ENCODE data around the gene SYT12. TPM values are rescaled to one million over a fixed set of nuclear protein-coding genes. Genes with fewer than 3 reads are reported as not detected.

SYT12 gene
- total RNA-seq, 1 experiment from 2014 or later, result 4.3 TPM

GRCh38 chr11:67052891-67053290 lies 30.0 kb downstream of the SYT12 start:
- ATAC-seq, result no peak
- H3K27me3 ChIP-seq (ENCODE audit: insufficient read depth, low read length), result no peaks in the 10 kb centered on the region
- H3K4me3 ChIP-seq (replicated peaks in 1 of 2; ENCODE audit: low read depth in 1 of 2, low read length in 2 of 2), result no peak overlapping the region
- peaks cover 10% of the 10 kb centered on the region; the same call in 1 of the 2 replicates for H3K79me2 ChIP-seq (ENCODE audit: insufficient read depth, low read length)
- ChIA-PET CTCF (interaction anchor here (1.4 to 3.5 kb wide), 4 partner anchors 10 to 264 kb away, joined by 3 to 16 read pairs (median 7); no protein-coding TSS in a partner anchor), RAD21 (ENCODE audit: low non-redundant PET in 1 of 2, low total read pairs in 2 of 2, uncharacterized antibody in 2 of 2, unreplicated experiment in 2 of 2) (interaction anchor here in 1 of 2 experiments (1.4 kb wide), 1 partner anchor 20 kb away, joined by 4 read pairs; no protein-coding TSS in a partner anchor), POLR2A (no interaction called here)
- no peaks in the 10 kb centered on the region for H3K36me3 ChIP-seq (ENCODE audit: control insufficient read depth in 1 of 2, insufficient read depth in 2 of 2, low read length in 2 of 2)
- no peak overlapping the region for H3K4me2 ChIP-seq (ENCODE audit: low read length)
- no peak overlapping the region for H3K9ac ChIP-seq (ENCODE audit: low read length)
- no peak overlapping the region for H3K27ac ChIP-seq (ENCODE audit: low read depth, low read length)
- TF ChIP-seq CEBPB (IDR thresholded peaks at IDR 0.05; ENCODE audit: low read depth), result no peak
- TF ChIP-seq TCF7L2 (IDR thresholded peaks at IDR 0.05; ENCODE audit: borderline replicate concordance, extremely low read depth, insufficient read depth, insufficient read length), result no peak
- no peaks in the 10 kb centered on the region for H3K9me2 ChIP-seq (ENCODE audit: insufficient read depth)
- H3K9me3 ChIP-seq (ENCODE audit: control insufficient read depth in 1 of 2, insufficient read depth in 1 of 2, low read depth in 1 of 2, low read length in 2 of 2), result no peaks in the 10 kb centered on the region
- DNase-seq (ENCODE audit: low read depth, low spot score), result no peak
- H3K4me1 ChIP-seq (ENCODE audit: control insufficient read depth in 1 of 2, insufficient read depth in 2 of 2, low read length in 2 of 2), result peaks cover 24 to 42% of the 10 kb centered on the region in 2 experiments
- intact Hi-C loops (cut with micrococcal nuclease), result loop anchor here (10.0 kb wide), 1 partner anchor 192 kb away; no protein-coding TSS in a partner anchor
- BruUV-seq (replicated peaks), result no TSS peak
- H4K20me1 ChIP-seq (ENCODE audit: insufficient read depth), result no peaks in the 10 kb centered on the region
- no peak overlapping the region for H2AFZ ChIP-seq (ENCODE audit: low read depth, low read length, poor library complexity, severe bottlenecking)

- Histone ChIP-seq H3K4me2 (ENCODE audit: low read length) (peak overlapping the region; percentile 99), H3K27ac (ENCODE audit: low read depth, low read length) (peak overlapping the region; percentile 47), H3K27me3 (ENCODE audit: insufficient read depth, low read length) (no peaks in the 10 kb centered on the region), H4K20me1 (ENCODE audit: insufficient read depth) (no peaks in the 10 kb centered on the region), H3K4me1 (ENCODE audit: control insufficient read depth in 1 of 2, insufficient read depth in 2 of 2, low read length in 2 of 2) (peaks cover 24 to 48% of the 10 kb centered on the region in 2 experiments), H2AFZ (ENCODE audit: low read depth, low read length, poor library complexity, severe bottlenecking) (no peak overlapping the region), H3K79me2 (ENCODE audit: insufficient read depth, low read length) (peaks cover 19% of the 10 kb centered on the region), H3K9ac (ENCODE audit: low read length) (0 out of 2 replicates have a peak overlapping the region, but pooled peaks have one; percentile 89), H3K9me2 (ENCODE audit: insufficient read depth) (no peaks in the 10 kb centered on the region), H3K4me3 (replicated peaks in 1 of 2; ENCODE audit: low read depth in 1 of 2, low read length in 2 of 2) (no peak overlapping the region), H3K9me3 (ENCODE audit: control insufficient read depth in 1 of 2, insufficient read depth in 1 of 2, low read depth in 1 of 2, low read length in 2 of 2) (no peaks in the 10 kb centered on the region), H3K36me3 (ENCODE audit: control insufficient read depth in 1 of 2, insufficient read depth in 2 of 2, low read length in 2 of 2) (no peaks in the 10 kb centered on the region)
- DNase-seq (ENCODE audit: low read depth, low spot score), result no peak
- intact Hi-C loops (cut with micrococcal nuclease), result loop anchor here (2.0 to 10.0 kb wide), 2 partner anchors 191 to 263 kb away; no protein-coding TSS in a partner anchor
- peak; percentile 65 for ATAC-seq
- POLR2A ChIA-PET, result interaction anchor here (0.9 kb wide), 1 partner anchor 184 kb away, joined by 3 read pairs; no protein-coding TSS in a partner anchor
- RAD21 ChIA-PET (ENCODE audit: low non-redundant PET in 1 of 2, low total read pairs in 2 of 2, uncharacterized antibody in 2 of 2, unreplicated experiment in 2 of 2), result interaction anchor here (0.5 to 1.4 kb wide), 3 partner anchors 19 to 271 kb away, joined by 3 to 4 read pairs (median 4); no protein-coding TSS in a partner anchor
- no TSS peak for BruUV-seq (replicated peaks)
- CTCF ChIA-PET, result interaction anchor here (0.6 to 3.5 kb wide), 10 partner anchors 9 to 376 kb away, joined by 3 to 16 read pairs (median 4); no protein-coding TSS in a partner anchor
- TF ChIP-seq TCF7L2 (IDR thresholded peaks at IDR 0.05; ENCODE audit: borderline replicate concordance, extremely low read depth, insufficient read depth, insufficient read length) (no peak), ATF3 (IDR thresholded peaks at IDR 0.05) (no peak), EZH2phosphoT487 (IDR thresholded peaks at IDR 0.05; ENCODE audit: borderline replicate concordance) (no peak), CTCF (IDR thresholded peaks at IDR 0.05 in 2 of 3, conservative IDR thresholded peaks at IDR 0.05 in 1 of 3; ENCODE audit: borderline replicate concordance in 1 of 3, insufficient read depth in 1 of 3, low read depth in 2 of 3, low read length in 2 of 3) (peak in 2 of 3 experiments; percentile 89; a peak in 4 of 6 replicates), EZH2 (IDR thresholded peaks at IDR 0.05) (no peak), CBX3 (IDR thresholded peaks at IDR 0.05; ENCODE audit: low read depth) (no peak), POLR2AphosphoS5 (IDR thresholded peaks at IDR 0.05; ENCODE audit: low read depth, low read length) (peak; percentile 10; the same call in 1 of the 2 replicates), YY1 (IDR thresholded peaks at IDR 0.05; ENCODE audit: extremely low read depth, insufficient replicate concordance, low read depth, low read length) (no peak)
Measured at GRCh38 chr11:67053896-67054329, 31.0 kb downstream of the SYT12 start.
